IMR-90 (cell line): ENCODE measurements around the gene SUPT16H. TPM values are rescaled to one million over a fixed set of nuclear protein-coding genes. Genes with fewer than 3 reads are reported as not detected.

ENCODE experiments used
- ATAC-seq: fragments of 200-7000 bp; cut with Tn5 transposase; 2 replicates; pipeline ENCODE4 v1.9.1; 2020; ENCODE audit warnings: low read depth, mild to moderate bottlenecking, moderate library complexity
- BruUV-seq: library from RNA; stranded (reverse); fragments of 400-500 nt; replicated peaks from 2 replicates; lab custom pipeline; 2021; lab: Mats Ljungman, UMichigan
- CTCF ChIA-PET: fragments of 300-600 bp; formaldehyde crosslinking; extraction: SDS; loops from one replicate; lab custom pipeline; 2021; ENCODE audit warnings: antibody characterized with exemption; lab: Yijun Ruan, JAX
- POLR2A ChIA-PET: fragments of 300-600 bp; sonication (Branson Sonifier 250); formaldehyde crosslinking; loops from one replicate; lab custom pipeline; 2022; ENCODE audit warnings: antibody characterized with exemption; ENCODE audit not compliant: unreplicated experiment; lab: Charles Lee
- DNase-seq: peaks from one replicate; pipeline ENCODE4 v3.0.0; 2013
- H2AFZ ChIP-seq: replicated peaks from 2 replicates; pipeline ENCODE3; 2013; ENCODE audit warnings: low read length, mild to moderate bottlenecking; ENCODE audit not compliant: poor library complexity
- H2AK5ac ChIP-seq: 2 replicates; pipeline ENCODE4 v1.6.1; 2013; ENCODE audit warnings: low read depth, low read length, inconsistent platforms
- H2AK9ac ChIP-seq: replicated peaks from 2 replicates; pipeline ENCODE3; 2013; ENCODE audit warnings: mild to moderate bottlenecking, low read depth, low read length, moderate library complexity; ENCODE audit not compliant: poor library complexity
- H2BK120ac ChIP-seq: 2 replicates; pipeline ENCODE4 v1.6.1; 2013; ENCODE audit warnings: low read depth, low read length, inconsistent platforms
- H2BK15ac ChIP-seq: 3 replicates; pipeline ENCODE4 v1.6.1; 2013; ENCODE audit warnings: low read depth, low read length, inconsistent platforms
- H2BK20ac ChIP-seq: 2 replicates; pipeline ENCODE4 v1.6.1; 2013; ENCODE audit warnings: low read depth, mild to moderate bottlenecking, inconsistent platforms, low read length, moderate library complexity
- H2BK5ac ChIP-seq: 2 replicates; pipeline ENCODE4 v1.6.1; 2013; ENCODE audit warnings: mild to moderate bottlenecking, low read depth, low read length, inconsistent platforms; ENCODE audit not compliant: poor library complexity, severe bottlenecking
- H3K14ac ChIP-seq: replicated peaks from 2 replicates; pipeline ENCODE4 v1.6.1; 2013; ENCODE audit warnings: low read depth, low read length, inconsistent platforms
- H3K18ac ChIP-seq: 2 replicates; pipeline ENCODE4 v1.6.1; 2013; ENCODE audit warnings: low read depth, low read length, control low read depth
- H3K23ac ChIP-seq: 2 replicates; pipeline ENCODE4 v1.6.1; 2013; ENCODE audit warnings: low read depth, low read length, inconsistent platforms
- H3K27ac ChIP-seq: 2 replicates; pipeline ENCODE4 v1.5.1; 2013; ENCODE audit warnings: mild to moderate bottlenecking, control low read depth, low read length; ENCODE audit not compliant: insufficient read depth
- H3K27me3 ChIP-seq: 2 replicates; pipeline ENCODE4 v1.6.1; 2013; ENCODE audit warnings: low read length; ENCODE audit not compliant: control insufficient read depth, insufficient read depth
- H3K36me3 ChIP-seq: 2 replicates; pipeline ENCODE4 v1.6.1; 2013; ENCODE audit warnings: low read length, mixed read lengths; ENCODE audit not compliant: control insufficient read depth, insufficient read depth
- H3K4ac ChIP-seq: 2 replicates; pipeline ENCODE4 v1.6.1; 2013; ENCODE audit warnings: low read depth, low read length, inconsistent platforms
- H3K4me1 ChIP-seq: 2 replicates; pipeline ENCODE4 v1.6.1; 2013; ENCODE audit warnings: low read length, mixed read lengths; ENCODE audit not compliant: control insufficient read depth, insufficient read depth
- H3K4me2 ChIP-seq: 2 replicates; pipeline ENCODE4 v1.6.1; 2013; ENCODE audit warnings: low read depth, mild to moderate bottlenecking, control low read depth, low read length, moderate library complexity
- H3K4me3 ChIP-seq: 2 replicates; pipeline ENCODE4 v1.5.1; 2013; ENCODE audit warnings: low read depth, mild to moderate bottlenecking, control low read depth, low read length, moderate library complexity; ENCODE audit not compliant: insufficient read depth
- H3K56ac ChIP-seq: 2 replicates; pipeline ENCODE4 v1.6.1; 2013; ENCODE audit warnings: low read length, inconsistent platforms; ENCODE audit not compliant: insufficient read depth; ENCODE audit errors: extremely low read depth
- H3K79me1 ChIP-seq, 2 experiments: 2 replicates each; pipeline ENCODE4 v1.6.1; 2013; ENCODE audit warnings: low read length in 2 of 2, inconsistent platforms in 1 of 2, low read depth in 1 of 2
- H3K9ac ChIP-seq: 2 replicates; pipeline ENCODE4 v1.6.1; 2013; ENCODE audit warnings: low read depth, low read length, control low read depth
- H3K9me1 ChIP-seq: 2 replicates; pipeline ENCODE4 v1.6.1; 2013; ENCODE audit warnings: low read length, inconsistent platforms; ENCODE audit not compliant: insufficient read depth
- H3K9me3 ChIP-seq: 2 replicates; pipeline ENCODE4 v1.6.1; 2013; ENCODE audit warnings: low read length; ENCODE audit not compliant: control insufficient read depth, insufficient read depth
- H4K20me1 ChIP-seq: 2 replicates; pipeline ENCODE4 v1.6.1; 2013; ENCODE audit warnings: low read length, inconsistent platforms; ENCODE audit not compliant: insufficient read depth
- H4K5ac ChIP-seq: 2 replicates; pipeline ENCODE4 v1.6.1; 2013; ENCODE audit warnings: mild to moderate bottlenecking, low read depth, low read length, control low read depth
- H4K8ac ChIP-seq, 2 experiments: 2 replicates each; pipeline ENCODE4 v1.6.1; 2013; ENCODE audit warnings: low read depth in 2 of 2, low read length in 2 of 2, control low read depth in 1 of 2, inconsistent platforms in 1 of 2
- H4K91ac ChIP-seq: 2 replicates; pipeline ENCODE4 v1.6.1; 2013; ENCODE audit warnings: low read depth, low read length, inconsistent platforms; ENCODE audit not compliant: insufficient read depth
- CEBPB ChIP-seq: IDR thresholded peaks from 2 replicates; pipeline ENCODE4 v1.6.1; 2012; ENCODE audit warnings: low read depth, low read length, improper control_type of control experiment
- CHD1 ChIP-seq: IDR thresholded peaks from 2 replicates; pipeline ENCODE4 v1.6.1; 2012; ENCODE audit warnings: low read depth, low read length, improper control_type of control experiment
- MAFK ChIP-seq: IDR thresholded peaks from 2 replicates; pipeline ENCODE4 v1.6.1; 2012; ENCODE audit warnings: low read depth, low read length, improper control_type of control experiment
- MXI1 ChIP-seq: IDR thresholded peaks from 2 replicates; pipeline ENCODE4 v1.6.1; 2012; ENCODE audit warnings: low read depth, mild to moderate bottlenecking, low read length, moderate library complexity, borderline replicate concordance
- NFE2L2 ChIP-seq: fragments of 150-350 bp; IDR thresholded peaks from 2 replicates; pipeline ENCODE4 v1.6.1; 2016; ENCODE audit warnings: low read depth, mild to moderate bottlenecking, low read length
- POLR2A ChIP-seq: IDR thresholded peaks from 2 replicates; pipeline ENCODE4 v1.6.1; 2012; ENCODE audit warnings: mild to moderate bottlenecking, low read depth, low read length
- RAD21 ChIP-seq: IDR thresholded peaks from 2 replicates; pipeline ENCODE4 v1.6.1; 2012; ENCODE audit warnings: low read length, improper control_type of control experiment
- RCOR1 ChIP-seq: IDR thresholded peaks from 2 replicates; pipeline ENCODE4 v1.6.1; 2012; ENCODE audit warnings: mild to moderate bottlenecking, low read length, improper control_type of control experiment; ENCODE audit not compliant: insufficient replicate concordance
- RFX5 ChIP-seq: IDR thresholded peaks from 2 replicates; pipeline ENCODE4 v1.8.0; 2012; ENCODE audit warnings: low read depth, mild to moderate bottlenecking, low read length, moderate library complexity
- SMC3 ChIP-seq: fragments of 150-350 bp; IDR thresholded peaks from 2 replicates; pipeline ENCODE4 v1.6.1; 2016; ENCODE audit warnings: low read depth, mild to moderate bottlenecking, antibody characterized with exemption, low read length, moderate library complexity
- USF2 ChIP-seq: fragments of 150-350 bp; IDR thresholded peaks from 2 replicates; pipeline ENCODE4 v1.6.1; 2017; ENCODE audit warnings: mild to moderate bottlenecking, antibody characterized with exemption, low read length, low read depth
- WGBS, 2 experiments: methylation state at CpG; one replicate each; pipeline versions ENCODE4 v1.1.5 to v1.1.7; 2013; ENCODE audit warnings: missing lambda C conversion rate in 2 of 2; ENCODE audit not compliant: insufficient read length in 1 of 2; ENCODE audit errors: extremely low coverage in 2 of 2; 5-methylcytosine and 5-hydroxymethylcytosine counted together
- dilution Hi-C: fragments of 300-500 bp; cut with HindIII; formaldehyde crosslinking; loops from one replicate; pipeline ENCODE4 v1.14.3; 2018; ENCODE audit warnings: low sequenced_read_pairs; ENCODE audit not compliant: unreplicated experiment
- in situ Hi-C: fragments of 300-500 bp; cut with MboI; formaldehyde crosslinking; loops from 3 replicates; pipeline ENCODE4 v1.14.3; 2019; ENCODE audit warnings: low sequenced_read_pairs, inconsistent platforms, mixed read lengths
- intact Hi-C: fragments of 100-400 bp; cut with micrococcal nuclease; formaldehyde crosslinking; loops from 2 replicates; pipeline ENCODE4 v1.10.0; 2022
- polyA plus RNA-seq, 3 experiments: library from polyadenylated mRNA; depleted of rRNA; stranded (reverse); fragments of >200 nt; gene quantifications; 2 replicates each; pipeline ENCODE4 v1.2.3, GENCODE V29; 2012; ENCODE audit warnings: low replicate concordance in 1 of 3
- total RNA-seq: library from RNA; depleted of rRNA; stranded (reverse); fragments of >200 nt; gene quantifications from 2 replicates; pipeline ENCODE4 v1.2.3, GENCODE V29; 2012
- TF ChIP-seq, protein P1 (sequence below): conservative IDR thresholded peaks from 2 replicates; pipeline ENCODE4 v1.5.1; 2012; ENCODE audit warnings: mild to moderate bottlenecking, low read depth, low read length, improper control_type of control experiment

Gene SUPT16H
- total and polyA plus RNA-seq, 2 of the 4 experiments (the other 2 are of a cell fraction): 50.6 to 103 TPM

DNA sequence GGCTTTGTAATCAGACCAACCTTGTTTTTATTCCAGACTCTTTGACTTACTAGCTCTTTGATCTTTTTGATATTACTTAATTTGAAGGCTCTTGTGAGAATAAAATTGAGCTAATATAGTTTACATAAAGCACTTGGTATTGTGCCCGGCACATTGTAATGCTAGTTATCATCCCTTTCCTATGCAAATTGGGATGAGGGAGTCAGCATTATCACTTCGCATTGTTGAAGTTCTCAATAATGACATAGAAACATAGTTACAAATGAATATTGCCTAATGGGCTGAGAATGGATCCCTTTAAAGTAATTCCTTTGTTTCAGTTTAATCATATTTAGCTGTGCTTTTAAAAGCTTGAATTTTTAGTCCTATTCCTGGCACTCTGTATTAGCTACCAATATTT, 36.6 kb downstream of the SUPT16H start:
- Histone ChIP-seq H2AFZ (no peak overlapping the region), H3K18ac (no peak overlapping the region), H3K4ac (no peak overlapping the region), H2AK5ac (no peak overlapping the region), H4K8ac (no peak overlapping the region), H3K9me1 (0 out of 2 replicates have a peak, but pooled peaks cover 3% of the 10 kb centered on the region), H3K9ac (no peak overlapping the region), H4K5ac (no peak overlapping the region), H2BK120ac (no peak overlapping the region), H2BK20ac (no peak overlapping the region), H3K23ac (no peak overlapping the region), H3K9me3 (no peaks in the 10 kb centered on the region), H3K56ac (no peak overlapping the region), H4K91ac (no peak overlapping the region), H2AK9ac (no peak overlapping the region), H2BK5ac (no peak overlapping the region), H3K36me3 (peaks cover 10% of the 10 kb centered on the region), H3K4me2 (no peak overlapping the region), H2BK15ac (no peak overlapping the region), H4K20me1 (no peaks in the 10 kb centered on the region), H3K27me3 (no peaks in the 10 kb centered on the region), H3K4me3 (no peak overlapping the region), H3K79me1 (no peaks in the 10 kb centered on the region), H3K4me1 (0 out of 2 replicates have a peak, but pooled peaks cover 2% of the 10 kb centered on the region), H3K27ac (no peak overlapping the region), H3K14ac (no peak overlapping the region)
- TF ChIP-seq MAFK (no peak), NFE2L2 (no peak), RFX5 (no peak), USF2 (no peak), MXI1 (no peak), SMC3 (no peak), CHD1 (no peak), RCOR1 (no peak), POLR2A (no peak), RAD21 (no peak), CEBPB (no peak)
- TF ChIP-seq, protein P1, sequence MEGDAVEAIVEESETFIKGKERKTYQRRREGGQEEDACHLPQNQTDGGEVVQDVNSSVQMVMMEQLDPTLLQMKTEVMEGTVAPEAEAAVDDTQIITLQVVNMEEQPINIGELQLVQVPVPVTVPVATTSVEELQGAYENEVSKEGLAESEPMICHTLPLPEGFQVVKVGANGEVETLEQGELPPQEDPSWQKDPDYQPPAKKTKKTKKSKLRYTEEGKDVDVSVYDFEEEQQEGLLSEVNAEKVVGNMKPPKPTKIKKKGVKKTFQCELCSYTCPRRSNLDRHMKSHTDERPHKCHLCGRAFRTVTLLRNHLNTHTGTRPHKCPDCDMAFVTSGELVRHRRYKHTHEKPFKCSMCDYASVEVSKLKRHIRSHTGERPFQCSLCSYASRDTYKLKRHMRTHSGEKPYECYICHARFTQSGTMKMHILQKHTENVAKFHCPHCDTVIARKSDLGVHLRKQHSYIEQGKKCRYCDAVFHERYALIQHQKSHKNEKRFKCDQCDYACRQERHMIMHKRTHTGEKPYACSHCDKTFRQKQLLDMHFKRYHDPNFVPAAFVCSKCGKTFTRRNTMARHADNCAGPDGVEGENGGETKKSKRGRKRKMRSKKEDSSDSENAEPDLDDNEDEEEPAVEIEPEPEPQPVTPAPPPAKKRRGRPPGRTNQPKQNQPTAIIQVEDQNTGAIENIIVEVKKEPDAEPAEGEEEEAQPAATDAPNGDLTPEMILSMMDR: no peak
- dilution Hi-C loops: no loop called here
- ChIA-PET CTCF (interaction anchor here (1.3 kb wide), 1 partner anchor 9 kb away, joined by 3 read pairs; no protein-coding TSS in a partner anchor), POLR2A (no interaction called here)
- no CpG with 5 or more reads among the region's 2 CpGs for WGBS, 2 experiments
- ATAC-seq (no peak), DNase-seq (no peak)
- intact Hi-C loops: no loop called here
- BruUV-seq: no TSS peak
- in situ Hi-C loops: no loop called here
